Choroid plexus epithelial cell (primary cell): ENCODE results near the gene VAMP3.

ENCODE experiments used
- DNase-seq: peaks from one replicate; pipeline ENCODE4 v3.0.0-alpha.2; 2010; ENCODE audit warnings: low read depth
- H3K4me3 ChIP-seq: 2 replicates; pipeline ENCODE4 v1.5.1; 2011; ENCODE audit warnings: low read depth, mild to moderate bottlenecking, control low read depth, low read length, moderate library complexity
- CTCF ChIP-seq: conservative IDR thresholded peaks from 2 replicates; pipeline ENCODE4 v1.5.1; 2011; ENCODE audit warnings: low read depth, mild to moderate bottlenecking, control low read depth, inconsistent platforms, low read length, moderate library complexity

Gene VAMP3

GRCh38 chr1:7778133-7778628, 7.1 kb downstream of the VAMP3 start:
- DNase-seq = no peak
- H3K4me3 ChIP-seq = no peak overlapping the region
- TF ChIP-seq CTCF = no peak

GRCh38 chr1:7780976-7781375, 9.9 kb downstream of the VAMP3 start:
- no peak for DNase-seq
- TF ChIP-seq CTCF = no peak
- no peak overlapping the region for H3K4me3 ChIP-seq

- no peak for DNase-seq
- no peak overlapping the region for H3K4me3 ChIP-seq
- no peak for TF ChIP-seq CTCF
Observed at GRCh38 chr1:7781501-7781900, 10.4 kb downstream of the VAMP3 start.

- no peak for DNase-seq
- no peak for TF ChIP-seq CTCF
- H3K4me3 ChIP-seq = no peak overlapping the region
Observed at GRCh38 chr1:7781923-7782495, 10.9 kb downstream of the VAMP3 start.

- DNase-seq = peak; percentile 30
- peak overlapping the region; percentile 60 for H3K4me3 ChIP-seq
- TF ChIP-seq CTCF = no peak
Observed at GRCh38 chr1:7783178-7783711, 12.1 kb downstream of the VAMP3 start.

GRCh38 chr1:7783826-7784491, 12.9 kb downstream of the VAMP3 start, which contains the start of gene PER3:
PER3 (plus strand) TSS chr1:7784291; CDS start chr1:7784878, 587 bp downstream.
- DNase-seq = peak; percentile 98
- no peak for TF ChIP-seq CTCF
- peak within 1 kb of the TSS; percentile 60 for H3K4me3 ChIP-seq
